ENCODE measurements around the gene ADAM8.
A peak's percentile ranks its signal among the peaks of the same experiment; 100 is the strongest.
"Not testable (repeated sequence)": the region's sequence is repeated elsewhere in the genome, so short reads cannot be mapped to it uniquely, and the experiment has no call there.

Gene ADAM8

DNA sequence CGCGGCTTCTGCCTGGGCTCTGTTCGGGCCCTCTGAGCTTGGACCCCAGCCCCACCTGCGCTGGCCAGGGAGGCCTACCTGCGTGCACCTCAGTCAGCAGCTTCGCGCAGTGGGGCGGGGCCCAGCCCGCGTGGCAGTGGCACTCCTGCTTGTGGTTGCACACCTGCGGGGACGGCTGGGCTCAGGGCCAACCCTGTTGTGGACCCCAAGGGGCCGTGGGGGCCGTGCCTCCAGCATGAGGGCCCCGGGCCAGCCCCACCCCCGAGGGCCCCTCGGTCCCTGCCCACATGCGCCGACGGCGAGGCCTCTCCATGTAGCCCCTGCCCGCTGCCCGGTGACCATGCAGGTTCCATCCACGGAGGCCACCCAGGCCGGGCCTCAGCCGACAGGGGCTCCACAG, 7.3 kb downstream of the ADAM8 start:
- no peak overlapping the region for H3K4me3 ChIP-seq (ENCODE audit: low read depth, low read length)

DNA sequence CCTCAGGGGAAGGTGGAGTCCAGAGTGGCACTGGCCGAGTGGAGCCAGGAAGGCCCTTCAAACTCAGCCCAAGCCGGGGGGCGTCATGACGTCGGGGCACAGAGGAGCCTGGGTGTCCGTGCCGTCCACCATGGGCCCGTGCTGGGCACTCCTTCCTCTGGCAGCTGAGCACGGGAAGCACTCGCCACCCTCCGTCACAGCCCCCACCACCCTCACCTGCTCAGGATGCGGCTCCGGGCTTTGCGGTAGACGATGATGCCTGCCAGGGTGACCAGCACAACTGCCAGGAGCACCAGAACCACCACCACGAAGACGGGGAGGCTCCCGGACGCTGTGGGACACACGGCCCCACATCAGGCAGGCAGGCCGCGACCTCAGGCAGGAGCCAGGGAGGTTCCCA, 8.1 kb downstream of the ADAM8 start:
- H3K4me3 ChIP-seq (ENCODE audit: low read depth, low read length), result no peak overlapping the region

DNA sequence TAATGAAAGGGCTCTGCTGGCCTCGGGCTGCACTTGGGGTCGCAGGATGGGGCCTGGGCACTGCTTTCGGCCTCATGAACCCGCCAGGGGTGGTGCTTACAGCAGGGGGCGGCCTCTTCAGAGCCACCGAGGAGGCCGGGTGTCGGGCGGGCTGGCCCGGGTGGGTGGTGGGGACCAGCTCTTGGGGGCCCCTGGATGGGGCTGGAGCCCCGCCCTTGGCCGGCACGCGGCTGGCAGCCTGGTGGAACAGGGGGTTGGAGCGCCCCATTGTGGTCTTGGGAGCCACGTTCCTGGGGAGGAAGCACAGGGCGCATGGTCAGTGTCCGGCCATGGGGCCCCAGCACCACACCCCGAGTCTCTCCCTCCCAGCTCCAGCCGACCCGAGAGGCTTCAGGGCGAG, 8.8 kb downstream of the ADAM8 start:
- no peak overlapping the region for H3K4me3 ChIP-seq (ENCODE audit: low read depth, low read length)

DNA sequence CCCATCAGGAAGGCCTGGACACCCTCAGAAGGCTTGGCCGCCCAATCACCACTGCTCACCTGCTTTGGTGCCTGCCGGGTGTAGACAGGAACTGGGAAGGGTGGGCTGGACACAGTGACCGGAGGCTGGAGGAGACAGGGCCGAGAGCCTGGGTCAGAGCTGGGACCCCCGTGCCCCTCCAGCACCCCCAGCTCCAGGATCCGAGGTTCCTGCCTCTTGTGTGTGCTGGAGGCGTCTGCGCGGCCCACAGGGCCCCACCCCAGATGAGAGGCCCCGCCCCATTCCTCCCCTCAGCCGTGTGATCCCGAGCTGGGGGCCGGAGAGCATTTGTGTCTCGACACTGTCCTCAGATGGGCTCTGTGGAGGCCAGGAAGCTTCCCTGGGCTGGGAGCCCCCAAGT, 9.4 kb downstream of the ADAM8 start:
- H3K4me3 ChIP-seq (ENCODE audit: low read depth, low read length), result no peak overlapping the region

DNA sequence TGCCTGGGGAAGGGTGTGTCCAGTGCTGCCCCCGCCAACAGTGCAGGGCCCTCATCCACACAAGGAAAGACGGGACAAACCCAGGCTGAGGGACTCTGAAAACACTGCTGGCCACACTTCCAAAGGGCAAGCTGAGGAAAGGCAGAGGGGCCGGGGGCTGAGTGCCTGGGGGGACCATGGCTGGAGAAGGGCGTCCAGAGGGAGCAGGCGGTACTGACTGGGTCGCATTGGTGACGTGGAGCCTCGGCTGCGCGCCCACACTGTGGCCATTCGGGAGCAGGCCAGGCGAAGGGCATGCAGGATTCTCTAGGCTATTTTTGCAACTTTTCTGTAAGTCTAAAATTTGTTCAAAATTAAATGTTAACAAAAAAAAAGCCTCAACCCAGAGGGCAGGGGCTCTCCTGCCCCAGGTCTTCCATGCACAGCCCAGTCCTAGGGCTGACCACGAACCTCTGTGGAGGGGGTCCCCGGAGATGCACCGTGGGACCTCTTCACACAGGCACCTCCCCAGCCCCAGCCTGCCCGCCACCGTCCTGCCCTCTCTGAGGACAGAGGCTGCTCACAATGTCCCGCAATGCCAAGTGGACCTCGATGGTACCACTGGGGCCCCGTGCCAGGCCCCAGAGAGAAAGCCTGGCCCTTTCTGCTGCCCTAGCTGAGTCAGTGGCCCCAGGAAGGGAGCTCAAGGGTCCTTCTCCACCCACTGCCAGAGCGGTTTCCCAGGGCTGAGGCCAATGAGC, 10.4 kb downstream of the ADAM8 start:
- no peak overlapping the region for H3K4me3 ChIP-seq (ENCODE audit: low read depth, low read length)

DNA sequence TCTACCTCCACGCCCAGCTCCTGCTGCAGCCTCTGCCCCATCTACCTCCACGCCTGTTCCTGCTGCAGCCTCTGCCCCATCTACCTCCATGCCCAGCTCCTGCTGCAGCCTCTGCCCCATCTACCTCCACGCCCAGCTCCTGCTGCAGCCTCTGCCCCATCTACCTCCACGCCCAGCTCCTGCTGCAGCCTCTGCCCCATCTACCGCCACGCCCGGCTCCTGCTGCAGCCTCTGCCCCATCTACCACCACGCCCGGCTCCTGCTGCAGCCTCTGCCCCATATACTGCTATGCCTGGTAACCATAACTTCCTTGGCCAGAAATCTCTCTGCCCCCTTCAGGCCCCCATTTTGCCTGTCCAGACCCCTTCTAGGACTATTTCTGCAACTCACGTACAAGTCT, 11.6 kb downstream of the ADAM8 start:
- H3K4me3 ChIP-seq (ENCODE audit: low read depth, low read length), result not testable (repeated sequence)

DNA sequence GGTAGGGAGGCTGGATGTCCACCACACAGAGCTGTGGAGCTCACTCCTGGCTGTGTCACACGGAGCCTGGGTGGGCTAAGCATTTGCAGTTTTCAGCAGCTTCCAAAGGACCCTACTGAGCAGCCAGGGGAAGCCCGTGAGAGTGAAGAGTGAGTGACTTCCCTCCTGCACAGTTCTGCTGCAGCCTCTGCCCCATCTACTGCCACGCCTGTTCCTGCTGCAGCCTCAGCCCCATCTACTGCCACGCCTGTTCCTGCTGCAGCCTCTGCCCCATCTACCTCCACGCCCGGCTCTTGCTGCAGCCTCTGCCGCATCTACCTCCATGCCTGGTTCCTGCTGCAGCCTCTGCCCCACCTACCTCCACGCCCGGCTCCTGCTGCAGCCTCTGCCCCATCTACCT, 12.2 kb downstream of the ADAM8 start:
- H3K4me3 ChIP-seq (ENCODE audit: low read depth, low read length), result no peak overlapping the region

DNA sequence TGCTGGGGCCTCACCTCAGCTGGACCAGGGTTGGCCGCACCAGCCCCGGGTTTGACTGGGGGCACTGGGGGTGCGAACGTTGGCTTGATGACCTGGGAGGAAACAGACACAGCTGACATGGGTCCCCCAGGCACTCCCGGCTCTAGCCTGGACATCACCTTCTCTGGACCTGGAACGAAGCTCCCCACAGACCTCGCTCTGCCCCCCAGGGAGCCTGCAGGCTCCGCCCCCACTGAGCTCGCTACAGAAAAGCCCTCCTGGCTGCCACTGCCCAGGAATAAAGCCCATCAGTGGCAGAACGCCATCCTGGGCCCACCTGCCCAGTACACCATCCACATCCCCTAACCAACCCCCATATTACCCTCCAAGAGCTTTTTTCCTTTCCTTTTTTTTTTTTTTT, 13.0 kb downstream of the ADAM8 start:
- H3K4me3 ChIP-seq (ENCODE audit: low read depth, low read length), result no peak overlapping the region

DNA sequence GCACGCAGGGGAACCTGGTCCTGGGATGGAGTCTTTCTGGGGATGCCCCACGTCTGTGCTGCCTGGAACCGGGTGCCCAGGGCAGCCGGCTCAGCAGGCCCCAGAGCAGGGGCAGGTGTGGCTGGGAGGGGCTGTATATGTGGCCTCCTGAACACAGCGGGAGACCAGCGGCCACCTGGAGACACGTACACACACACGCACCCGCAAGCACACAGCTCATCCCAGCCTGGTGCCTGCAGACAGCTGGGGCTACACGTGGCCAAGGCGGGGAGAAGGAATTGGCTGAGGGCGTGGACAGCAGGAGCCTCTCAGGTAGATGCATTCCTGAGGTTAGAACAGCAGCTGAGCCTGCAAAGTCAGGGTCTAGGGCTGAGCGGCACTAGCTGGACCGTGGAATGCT, 14.0 kb downstream of the ADAM8 start:
- H3K4me3 ChIP-seq (ENCODE audit: low read depth, low read length), result no peak overlapping the region

DNA sequence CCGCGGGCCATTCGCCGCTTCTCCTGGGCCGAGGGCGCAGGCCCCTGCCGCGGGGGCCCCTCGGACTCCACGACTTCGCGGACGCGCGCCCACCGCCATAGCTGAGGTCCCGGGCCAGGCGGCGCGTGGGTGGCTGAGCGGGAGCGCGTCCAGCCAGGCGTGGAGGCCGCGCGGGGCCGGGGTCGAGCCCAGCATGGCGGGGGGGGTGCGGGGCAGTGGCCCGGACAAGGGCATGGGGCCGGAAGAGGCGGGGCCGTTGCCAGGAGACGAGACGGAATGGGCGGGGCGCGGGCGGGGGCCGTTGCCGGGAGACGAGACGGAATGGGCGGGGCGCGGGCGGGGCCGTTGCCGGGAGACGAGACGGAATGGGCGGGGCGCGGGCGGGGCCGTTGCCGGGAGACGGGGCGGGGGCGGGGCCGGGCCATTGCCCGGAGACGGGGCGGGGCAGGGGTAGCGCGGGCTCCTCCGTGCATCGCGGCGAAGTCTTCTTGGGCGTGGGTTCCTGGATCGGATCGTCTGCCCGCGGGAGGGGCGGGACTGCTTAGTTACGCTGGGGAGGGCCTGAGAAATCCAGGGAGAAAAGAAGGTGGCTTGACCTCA, 14.8 kb downstream of the ADAM8 start:
- H3K4me3 ChIP-seq (ENCODE audit: low read depth, low read length), result peak overlapping the region; percentile 48

DNA sequence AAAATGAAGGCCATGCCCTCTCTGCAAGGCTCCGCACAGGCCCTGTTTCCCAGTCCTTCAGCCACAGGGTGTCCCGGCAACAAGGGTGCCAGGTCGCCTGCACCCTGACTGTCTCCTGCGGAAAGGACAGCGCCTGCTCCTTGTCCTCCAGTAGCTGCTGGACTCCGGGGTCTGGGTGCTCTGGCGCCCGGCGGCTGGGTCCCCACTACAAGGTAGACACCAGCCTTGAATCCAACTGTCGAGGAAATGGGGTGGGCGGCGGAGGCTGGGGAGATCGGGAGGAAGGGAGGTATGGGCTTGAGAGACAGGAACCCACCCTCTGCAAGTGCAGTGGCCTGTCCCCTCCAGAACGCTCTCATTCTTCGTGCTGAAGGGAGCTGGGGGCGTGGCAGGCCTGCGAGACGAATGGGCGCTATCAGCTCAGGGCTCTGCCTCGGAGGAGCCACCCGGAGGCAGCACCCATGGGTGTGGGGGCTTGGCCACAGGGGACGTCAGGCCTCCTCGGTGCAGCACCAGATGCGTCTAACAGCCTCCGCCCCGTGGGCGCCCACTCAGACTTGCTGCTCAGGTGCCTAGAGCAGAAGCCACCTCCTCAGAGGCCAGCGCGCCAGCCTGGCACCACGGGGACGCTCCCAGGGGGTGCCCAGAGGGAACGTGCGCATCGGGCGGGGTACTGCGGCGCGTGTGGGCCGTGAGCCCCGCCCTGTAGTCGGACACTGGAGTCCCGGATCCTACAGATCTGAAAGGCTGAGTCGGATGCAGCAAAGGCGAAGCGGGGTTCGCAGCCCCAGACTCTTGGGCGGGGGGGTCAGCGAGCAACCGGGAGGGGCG, 15.6 kb downstream of the ADAM8 start:
- peak overlapping the region; percentile 48 for H3K4me3 ChIP-seq (ENCODE audit: low read depth, low read length)

DNA sequence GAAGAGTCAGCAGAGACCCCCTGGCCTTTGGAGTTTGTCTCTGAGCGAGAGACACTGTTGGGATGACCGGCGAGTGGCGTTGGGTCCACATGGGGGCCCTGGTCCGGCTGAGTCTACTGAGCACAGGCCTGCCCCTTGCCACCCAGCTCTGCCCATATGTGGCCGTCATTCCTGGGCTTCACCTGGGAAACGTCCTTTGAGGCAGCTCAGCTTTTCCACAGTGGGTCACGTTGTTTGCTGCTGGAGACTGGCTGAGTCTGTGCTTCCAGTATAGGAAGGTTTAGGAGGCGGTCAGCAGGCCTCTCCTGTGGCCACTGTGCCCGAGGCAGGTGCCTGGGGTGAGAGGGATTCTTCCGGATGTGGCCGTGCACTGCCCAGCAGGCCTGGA, 17.1 kb downstream of the ADAM8 start:
- H3K4me3 ChIP-seq (ENCODE audit: low read depth, low read length), result no peak overlapping the region

DNA sequence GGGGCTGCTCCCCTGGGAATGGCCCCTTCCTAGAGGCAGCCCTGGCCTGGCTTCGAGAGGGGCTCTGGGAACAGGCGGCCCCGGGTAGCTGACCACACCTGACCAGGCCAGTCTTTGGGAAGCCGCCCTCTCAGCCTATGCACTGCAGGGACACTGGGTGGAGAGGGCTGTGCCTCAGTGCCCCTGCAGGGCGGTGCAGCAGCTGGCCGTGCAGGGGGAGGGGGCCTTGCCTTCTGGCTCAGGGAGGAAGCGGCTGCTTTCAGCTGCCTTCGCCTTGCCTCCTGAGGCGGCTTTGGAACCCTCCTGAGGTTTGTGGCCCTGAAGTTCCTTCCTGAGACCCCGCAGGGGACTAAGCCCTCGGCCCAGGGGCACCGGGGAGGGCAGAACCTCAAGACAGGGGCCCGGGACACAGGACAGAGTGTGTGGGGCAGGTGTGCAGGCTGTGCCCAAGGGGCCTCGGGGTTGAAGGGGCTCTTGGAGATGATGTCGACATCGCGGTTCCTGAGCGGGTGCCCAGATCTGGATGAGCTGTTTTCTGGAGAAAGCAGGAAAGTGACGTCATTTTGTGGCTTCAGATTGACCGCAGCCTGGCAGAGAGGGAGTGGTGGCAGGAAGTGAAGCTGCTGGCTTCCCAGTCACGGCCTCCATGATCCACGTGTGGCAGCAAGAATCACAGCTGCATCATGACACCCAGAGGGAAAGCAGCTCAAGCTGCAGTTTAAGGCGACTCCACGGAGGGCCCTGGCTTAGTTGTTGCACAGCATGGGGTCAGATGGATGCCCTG, 17.7 kb downstream of the ADAM8 start:
- H3K4me3 ChIP-seq (ENCODE audit: low read depth, low read length), result no peak overlapping the region

DNA sequence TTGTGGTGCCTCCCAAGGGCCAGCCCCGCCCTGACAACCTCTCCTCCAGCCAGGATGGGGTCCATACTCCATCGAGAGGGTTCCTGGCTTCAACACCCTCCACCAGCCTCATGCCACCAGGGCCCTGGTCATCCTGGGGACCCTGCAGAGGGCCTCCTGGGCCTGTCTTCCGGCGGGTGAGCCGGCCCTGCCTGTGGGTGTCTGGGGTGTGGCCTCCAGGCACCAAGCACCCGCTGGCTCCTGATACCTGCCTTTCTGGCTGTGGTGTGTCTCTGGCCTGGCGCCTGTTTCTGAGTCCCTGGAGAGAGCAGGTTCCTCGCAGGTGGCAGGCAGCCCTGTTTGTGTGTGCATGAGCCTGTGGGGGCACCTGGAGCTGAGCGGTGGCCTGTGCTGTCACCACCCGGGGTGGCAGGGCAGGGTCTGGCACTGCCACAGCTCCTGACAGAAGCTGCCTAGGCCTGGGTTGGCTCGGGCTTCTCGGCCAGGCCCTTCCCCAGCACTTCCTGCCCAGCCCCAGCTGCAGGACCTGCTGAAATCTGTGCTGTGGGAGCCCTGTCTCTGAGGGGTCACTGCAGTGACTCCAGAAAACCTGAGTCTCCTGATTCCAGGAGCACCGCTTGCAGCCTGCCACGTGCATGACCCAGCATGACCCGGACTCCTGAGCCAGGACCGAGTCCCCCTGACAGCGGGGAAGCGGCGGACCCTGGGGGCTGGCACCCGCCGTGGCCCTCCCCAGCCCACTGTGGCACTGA, 18.4 kb downstream of the ADAM8 start:
- no peak overlapping the region for H3K4me3 ChIP-seq (ENCODE audit: low read depth, low read length)

DNA sequence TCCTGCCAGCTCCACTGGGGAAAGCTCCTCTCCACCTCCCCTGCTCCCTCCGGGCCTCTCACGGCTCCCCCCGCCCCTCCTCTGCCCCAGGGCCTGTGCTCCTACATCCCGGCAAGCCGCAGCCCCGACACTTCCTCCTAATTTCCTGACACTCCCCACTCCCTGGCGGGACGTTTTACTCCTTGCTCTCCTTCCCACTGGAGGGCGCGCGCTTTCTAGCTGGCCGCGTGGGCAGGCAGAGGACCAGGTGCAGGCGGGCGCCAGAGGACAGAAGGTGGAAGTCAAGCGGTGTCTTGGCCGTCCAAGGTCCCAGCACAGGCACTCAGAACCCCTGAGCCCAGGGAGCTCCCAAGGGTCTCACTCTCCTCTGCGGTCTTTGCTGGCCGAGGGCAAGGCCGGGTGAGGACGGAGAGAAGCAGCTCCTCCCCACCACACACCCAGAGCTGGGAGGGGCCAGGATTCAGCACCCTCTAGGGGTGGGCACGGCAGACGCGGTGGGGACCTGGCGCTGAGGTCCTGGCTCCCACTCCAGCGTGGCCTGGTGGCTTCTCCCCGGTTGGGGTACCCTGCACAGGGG, 19.1 kb downstream of the ADAM8 start:
- peak overlapping the region; percentile 13 for H3K4me3 ChIP-seq (ENCODE audit: low read depth, low read length)

DNA sequence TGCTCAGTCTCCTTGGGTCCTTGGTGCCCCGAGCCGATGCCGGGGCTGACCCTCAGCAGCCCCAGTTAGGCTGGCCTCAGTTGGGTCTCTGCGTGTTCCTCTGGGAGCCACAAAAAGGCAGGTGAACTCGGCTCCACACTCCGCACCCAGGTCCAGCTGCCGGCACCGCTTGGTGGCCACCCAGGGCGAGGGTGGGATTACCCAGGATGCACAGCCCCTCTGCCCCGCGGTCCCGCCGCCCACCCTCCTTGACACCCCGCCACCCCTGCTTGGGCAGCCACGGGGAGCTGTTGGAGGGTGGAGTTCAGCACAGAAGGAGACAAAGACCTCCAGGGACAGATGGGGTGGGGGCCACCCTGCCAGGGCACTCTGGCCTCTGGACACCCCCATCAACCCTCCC, 21.3 kb downstream of the ADAM8 start:
- H3K4me3 ChIP-seq (ENCODE audit: low read depth, low read length), result no peak overlapping the region

DNA sequence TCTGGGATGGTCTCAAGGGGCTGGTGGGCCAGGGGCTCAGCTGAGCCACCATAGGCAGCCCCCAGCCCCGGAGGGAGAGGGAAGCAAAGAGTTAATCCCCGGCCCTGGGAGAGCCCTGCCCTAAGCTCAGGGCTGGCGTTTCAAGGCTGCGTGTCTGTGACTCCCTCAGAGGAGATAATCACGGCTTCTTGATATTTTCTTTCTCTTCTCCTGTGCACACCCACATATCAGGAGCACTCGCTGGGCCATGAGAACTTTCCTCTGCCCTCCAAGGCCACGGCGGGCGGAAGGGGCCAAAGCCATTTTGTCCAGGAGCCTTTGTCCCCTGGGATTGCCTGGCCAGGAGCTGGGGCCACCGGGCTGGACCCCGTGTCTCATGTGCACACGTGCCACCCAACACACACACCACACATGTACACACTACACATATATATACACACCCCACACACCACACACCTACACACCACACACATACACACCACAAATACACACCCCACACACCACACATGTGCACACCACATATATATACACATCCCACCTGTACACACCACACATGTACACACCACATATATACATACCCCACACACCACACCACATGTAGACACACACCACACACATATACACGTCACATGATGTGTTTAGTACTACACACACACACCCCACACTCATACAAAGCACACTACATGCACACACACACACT, 22.1 kb downstream of the ADAM8 start:
- H3K4me3 ChIP-seq (ENCODE audit: low read depth, low read length), result no peak overlapping the region

DNA sequence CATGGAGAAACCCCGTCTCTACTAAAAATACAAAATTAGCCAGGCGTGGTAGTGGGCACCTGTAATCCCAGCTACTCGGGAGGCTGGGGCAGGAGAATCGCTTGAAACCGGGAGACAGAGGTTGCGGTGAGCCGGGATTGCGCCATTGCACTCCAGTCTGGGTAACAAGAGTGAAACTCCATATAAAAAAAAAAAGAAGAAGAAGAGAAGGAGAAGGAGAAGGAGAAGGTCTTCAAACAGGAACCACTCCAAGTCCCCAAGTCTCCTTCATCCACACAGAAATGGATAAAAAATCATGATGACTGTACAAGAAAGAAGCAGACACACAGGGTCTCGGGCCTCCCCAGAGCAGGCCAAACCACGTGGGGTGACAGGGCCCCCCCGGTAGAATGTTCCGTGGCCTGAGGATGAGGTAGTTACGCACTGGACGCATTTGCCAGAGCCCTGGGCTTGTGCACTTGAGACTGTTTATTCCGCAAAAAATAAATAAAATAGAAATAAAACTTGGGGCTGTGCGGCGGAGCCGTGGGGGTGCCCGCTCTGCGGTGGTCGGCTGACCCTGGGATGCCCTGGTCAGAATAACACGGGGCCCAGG, 23.2 kb downstream of the ADAM8 start:
- no peak overlapping the region for H3K4me3 ChIP-seq (ENCODE audit: low read depth, low read length)

DNA sequence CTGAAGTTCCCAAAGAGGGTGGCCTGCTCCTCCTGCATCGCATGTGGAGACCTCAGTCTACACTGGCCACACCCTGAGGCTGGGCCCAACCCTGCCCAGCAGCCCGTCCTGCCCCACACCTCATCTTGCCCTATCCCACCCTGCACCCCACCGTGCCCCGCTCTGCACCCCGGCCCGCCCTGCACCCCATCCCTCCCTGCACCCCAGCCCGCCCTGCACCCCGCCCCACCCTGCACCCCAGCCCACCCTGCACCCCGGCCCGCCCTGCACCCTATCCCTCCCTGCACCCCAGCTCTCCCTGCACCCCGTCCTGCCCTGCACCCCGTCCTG, 24.5 kb downstream of the ADAM8 start:
- H3K4me3 ChIP-seq (ENCODE audit: low read depth, low read length), result no peak overlapping the region

Data from iPS-11a (cell line).